ENCODE results near the gene C3orf62. TPM values are rescaled to one million over a fixed set of nuclear protein-coding genes. Genes with fewer than 3 reads are reported as not detected.
A peak's percentile ranks its signal among the peaks of the same experiment; 100 is the strongest.

The C3orf62 gene
- total RNA-seq, 1 donor from 2014 or later, result 6.8 TPM

- intact Hi-C loops (cut with DNase I), result no loop called here
- H3K4me3 ChIP-seq, result no peak overlapping the region
- TF ChIP-seq, protein P1, sequence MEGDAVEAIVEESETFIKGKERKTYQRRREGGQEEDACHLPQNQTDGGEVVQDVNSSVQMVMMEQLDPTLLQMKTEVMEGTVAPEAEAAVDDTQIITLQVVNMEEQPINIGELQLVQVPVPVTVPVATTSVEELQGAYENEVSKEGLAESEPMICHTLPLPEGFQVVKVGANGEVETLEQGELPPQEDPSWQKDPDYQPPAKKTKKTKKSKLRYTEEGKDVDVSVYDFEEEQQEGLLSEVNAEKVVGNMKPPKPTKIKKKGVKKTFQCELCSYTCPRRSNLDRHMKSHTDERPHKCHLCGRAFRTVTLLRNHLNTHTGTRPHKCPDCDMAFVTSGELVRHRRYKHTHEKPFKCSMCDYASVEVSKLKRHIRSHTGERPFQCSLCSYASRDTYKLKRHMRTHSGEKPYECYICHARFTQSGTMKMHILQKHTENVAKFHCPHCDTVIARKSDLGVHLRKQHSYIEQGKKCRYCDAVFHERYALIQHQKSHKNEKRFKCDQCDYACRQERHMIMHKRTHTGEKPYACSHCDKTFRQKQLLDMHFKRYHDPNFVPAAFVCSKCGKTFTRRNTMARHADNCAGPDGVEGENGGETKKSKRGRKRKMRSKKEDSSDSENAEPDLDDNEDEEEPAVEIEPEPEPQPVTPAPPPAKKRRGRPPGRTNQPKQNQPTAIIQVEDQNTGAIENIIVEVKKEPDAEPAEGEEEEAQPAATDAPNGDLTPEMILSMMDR (IDR thresholded peaks at IDR 0.05), result no peak
- H3K9me3 ChIP-seq, result no peaks in the 10 kb centered on the region
- DNase-seq, result no peak
- no peaks in the 10 kb centered on the region for H3K36me3 ChIP-seq
- ATAC-seq, result no peak
- H3K4me1 ChIP-seq, result peaks cover 10% of the 10 kb centered on the region
- no peaks in the 10 kb centered on the region for H3K27me3 ChIP-seq
- H3K27ac ChIP-seq, result peak overlapping the region; percentile 31
Measured at GRCh38 chr3:49266410-49267095, 10.5 kb downstream of the C3orf62 start.

GRCh38 chr3:49265661-49266386, 11.2 kb downstream of the C3orf62 start:
- TF ChIP-seq, protein P1 (IDR thresholded peaks at IDR 0.05), result no peak
- DNase-seq, result no peak

DNA sequence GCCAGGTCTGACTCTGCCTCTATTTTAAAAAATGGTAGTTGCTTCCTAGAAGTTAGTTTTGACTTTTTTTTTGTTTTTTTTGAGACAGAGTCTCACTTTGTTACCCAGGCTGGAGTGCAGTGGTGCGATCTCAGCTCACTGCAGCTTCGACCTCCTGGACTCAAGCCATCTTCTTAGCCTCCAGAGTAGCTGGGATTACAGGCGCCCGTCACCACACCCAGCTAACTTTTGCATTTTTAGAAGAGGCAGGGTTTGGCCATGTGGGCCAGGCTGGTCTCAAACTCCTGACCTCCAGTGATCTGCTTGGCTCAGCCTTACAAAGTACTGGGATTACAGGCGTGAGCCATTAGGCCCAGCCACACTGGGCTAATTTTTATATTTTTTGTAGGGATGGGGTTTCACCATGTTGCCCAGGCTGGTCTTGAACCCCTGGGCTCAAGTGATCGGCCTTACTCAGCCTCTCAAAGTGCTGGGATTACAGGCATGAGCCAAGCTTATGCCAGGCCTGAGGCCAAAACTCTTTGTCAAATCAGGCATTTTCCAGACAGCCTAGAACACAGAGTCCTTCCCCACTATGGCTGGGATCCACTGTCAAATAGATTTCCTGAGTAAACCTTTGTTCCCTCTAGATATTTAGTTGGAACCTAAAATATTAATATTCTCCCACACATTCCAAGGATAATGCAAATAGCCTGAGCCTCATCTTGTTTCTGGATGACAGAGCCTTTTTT, 13.7 kb downstream of the C3orf62 start:
- H3K9me3 ChIP-seq, result no peaks in the 10 kb centered on the region
- no peaks in the 10 kb centered on the region for H3K36me3 ChIP-seq
- H3K4me3 ChIP-seq, result no peak overlapping the region
- ATAC-seq (no peak), DNase-seq (no peak)
- TF ChIP-seq, protein P1 (IDR thresholded peaks at IDR 0.05), result no peak
- H3K27me3 ChIP-seq, result no peaks in the 10 kb centered on the region
- H3K27ac ChIP-seq, result no peak overlapping the region
- H3K4me1 ChIP-seq, result peaks cover 10% of the 10 kb centered on the region
- intact Hi-C loops (cut with DNase I), result no loop called here

More at GRCh38 chr3:49265661-49266386, 11.2 kb downstream of the C3orf62 start:
- Histone ChIP-seq H3K9me3 (no peaks in the 10 kb centered on the region), H3K4me1 (peaks cover 10% of the 10 kb centered on the region), H3K27me3 (no peaks in the 10 kb centered on the region), H3K36me3 (no peaks in the 10 kb centered on the region), H3K27ac (peak overlapping the region; percentile 31), H3K4me3 (no peak overlapping the region)
- ATAC-seq, result no peak
- intact Hi-C loops (cut with DNase I), result no loop called here

DNA sequence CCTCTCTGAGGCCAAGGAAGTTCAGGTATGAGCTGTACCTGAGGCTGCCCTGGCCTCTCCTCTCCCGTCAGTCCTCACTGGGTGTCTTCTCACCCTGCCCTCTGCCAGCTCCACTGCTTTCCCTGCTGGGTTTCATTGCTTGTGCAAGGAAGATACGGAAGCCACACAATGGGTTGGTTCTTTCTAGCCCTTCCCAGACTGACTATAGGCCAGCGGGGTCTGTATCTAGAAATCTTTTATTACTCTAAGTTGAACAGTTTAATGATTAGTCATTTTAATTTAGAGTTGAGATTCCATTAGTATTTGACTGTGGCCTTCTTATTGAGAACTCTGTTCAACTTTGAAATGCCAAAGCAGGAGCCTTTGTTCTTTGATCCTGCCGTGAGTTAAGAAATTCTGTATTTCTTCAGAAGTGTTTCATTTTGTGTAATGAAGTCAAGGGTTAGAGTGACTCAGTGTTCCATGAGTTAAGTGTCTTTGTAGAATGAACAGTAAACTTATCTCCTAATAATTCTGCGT, 16.2 kb downstream of the C3orf62 start:
- intact Hi-C loops (cut with DNase I), result no loop called here
- peak overlapping the region; percentile 47 for H3K27ac ChIP-seq
- no peak for DNase-seq

DNA sequence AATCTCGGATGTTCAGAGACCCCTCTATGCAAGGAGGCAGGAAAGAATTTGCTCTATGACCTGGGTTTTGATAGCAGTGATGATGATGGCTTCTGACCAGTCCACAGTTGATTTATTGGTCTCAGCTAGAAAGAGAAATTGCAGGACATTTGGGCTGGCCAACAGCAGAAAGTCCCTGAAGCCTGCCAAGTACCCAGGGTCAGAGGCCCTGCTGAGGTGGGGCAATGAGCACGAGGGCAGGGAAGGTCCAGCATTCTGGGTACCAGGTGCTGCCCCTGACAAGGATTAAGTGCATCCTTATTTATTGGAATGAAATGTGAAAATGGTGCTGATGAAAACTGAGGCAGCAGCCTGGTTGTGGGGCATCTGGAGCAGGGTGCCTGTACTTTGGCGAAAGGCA, 19.8 kb downstream of the C3orf62 start:
- ATAC-seq (no peak), DNase-seq (peak; percentile 31)
- H3K27me3 ChIP-seq, result no peaks in the 10 kb centered on the region
- TF ChIP-seq, protein P1 (IDR thresholded peaks at IDR 0.05), result no peak
- intact Hi-C loops (cut with DNase I), result no loop called here
- no peak overlapping the region for H3K4me3 ChIP-seq
- H3K36me3 ChIP-seq, result no peaks in the 10 kb centered on the region
- H3K4me1 ChIP-seq, result no peaks in the 10 kb centered on the region
- H3K27ac ChIP-seq, result no peak overlapping the region
- H3K9me3 ChIP-seq, result no peaks in the 10 kb centered on the region

More for the DNA sequence above, 16.2 kb downstream of the C3orf62 start:
- TF ChIP-seq, protein P1 (IDR thresholded peaks at IDR 0.05), result no peak
- Histone ChIP-seq H3K4me3 (no peak overlapping the region), H3K9me3 (no peaks in the 10 kb centered on the region), H3K4me1 (no peaks in the 10 kb centered on the region), H3K27me3 (no peaks in the 10 kb centered on the region), H3K36me3 (no peaks in the 10 kb centered on the region)
- ATAC-seq, result peak; percentile 81

Data from upper lobe of right lung (tissue), 1 donor.